Heart right ventricle (tissue), 16 donors: ENCODE measurements around the gene DPYSL3. TPM values are rescaled to one million over a fixed set of nuclear protein-coding genes. Genes with fewer than 3 reads are reported as not detected.

Experiments
- ATAC-seq, 8 donors: fragments of 200-7000 bp; cut with Tn5 transposase; one replicate each; pipeline ENCODE4 v1.9.1; 2020; ENCODE audit warnings: mild to moderate bottlenecking in 8 of 8, moderate library complexity in 8 of 8, moderate number of reproducible peaks in 1 of 8
- DNase-seq, 2 donors: peaks; one replicate each; pipeline ENCODE4 v3.0.0-alpha.2; 2020
- H3K27ac ChIP-seq, 10 donors: fragments of 200-600 bp; sonication (generic) in 2 of 10; one replicate each; pipeline versions ENCODE4 v1.5.0 to v1.8.0; 2020 to 2022; ENCODE audit warnings: mild to moderate bottlenecking in 3 of 10
- H3K27me3 ChIP-seq, 7 donors: fragments of 200-600 bp; one replicate each; pipeline ENCODE4 v1.8.0; 2021 to 2022; ENCODE audit warnings: mild to moderate bottlenecking in 2 of 7
- H3K36me3 ChIP-seq, 9 donors: fragments of 200-600 bp; sonication (generic) in 1 of 9; one replicate each; pipeline versions ENCODE4 v1.5.0 to v1.8.0; 2020 to 2022; ENCODE audit warnings: mild to moderate bottlenecking in 2 of 9
- H3K4me1 ChIP-seq, 9 donors: fragments of 200-600 bp; sonication (generic) in 1 of 9; one replicate each; pipeline versions ENCODE4 v1.5.0 to v1.8.0; 2020 to 2022; ENCODE audit warnings: mild to moderate bottlenecking in 4 of 9
- H3K4me3 ChIP-seq, 10 donors: fragments of 200-600 bp; sonication (generic) in 2 of 10; one replicate each; pipeline versions ENCODE4 v1.5.0 to v1.8.0; 2020 to 2022; ENCODE audit warnings: mild to moderate bottlenecking in 7 of 10, moderate library complexity in 2 of 10
- H3K9me3 ChIP-seq, 11 donors: fragments of 200-600 bp in 10 of 11; sonication (generic) in 2 of 11; one replicate each; pipeline versions ENCODE4 v1.5.0 to v1.8.0; 2013 to 2022; ENCODE audit warnings: mild to moderate bottlenecking in 2 of 11, control low read depth in 1 of 11, moderate library complexity in 1 of 11
- CTCF ChIP-seq, 9 donors: fragments of 200-600 bp; sonication (generic) in 2 of 9; IDR thresholded peaks; one replicate each; pipeline versions ENCODE4 v1.5.0 to v1.8.0; 2021 to 2022; ENCODE audit warnings: antibody characterized with exemption in 9 of 9, mild to moderate bottlenecking in 5 of 9, moderate library complexity in 1 of 9
- WGBS, 2 donors: extraction: QIAGEN DNeasy Blood & Tissue Kit; methylation state at CpG; one replicate each; pipeline ENCODE4 v1.1.7; 2013; ENCODE audit warnings: inconsistent platforms in 1 of 2; 5-methylcytosine and 5-hydroxymethylcytosine counted together
- intact Hi-C, 10 donors: fragments of 100-400 bp; cut with DNase I; formaldehyde crosslinking; loops; one replicate each; pipeline versions ENCODE4 v1.11.1 to v1.14.2; 2022
- polyA plus RNA-seq, 2 donors: library from polyadenylated mRNA; stranded (reverse); fragments of 200-250 nt; gene quantifications; one replicate each; pipeline ENCODE4 v1.2.3, GENCODE V29; 2013
- total RNA-seq, 10 donors: library from RNA; stranded (reverse); fragmentation: NEBNext Ultra II Directional in 3 of 10; extraction: Animal tissue kit (Norgen Biotek cat#: 25700) in 3 of 10; gene quantifications; one replicate each; pipeline versions ENCODE4 v1.2.1 to v1.2.4, GENCODE V29; 2021 to 2023
- donor health status: Arrhythmogenic right ventricular cardiomyopathy.
- donor health status: ischemic (EF 13 %, LVEDD 7.1; RV severe dilation, severe dysfunction).
- donor health status: healthy with polysubstance abuse.
- donor health status: DM: no; HTN: yes; CAD: no.
- donor health status: DM: no; HTN: no; CAD: no.
- donor health status: ischemic (EF 25% LVEDD 6.9; RV normal size, moderate dysfunction).
- donor health status: ischemic (EF 25% LVEDD 5.7; RV mildly dilated, moderate dysfunction).
- donor health status: healthy.
- donor health status: DM: yes; HTN: yes; CAD: no.
- donor health status: Ischemic cardiomyopathy.
- donor health status: ischemic (EF 35%, LVEDD 5.7; RV mildly dilated, moderate dysfunction).
- donor health status: nonischemic (EF 11% LVEDD 7.7; RV severe dilation, severe dysfunction).
- donor health status: DM: yes; HTN: yes; CAD: no.
- donor health status: PGD.
- donor health status: ischemic (EF 29% LVEDD 5.4; RV normal size, mild dysfunction).
- donor health status: nonischemic (EF 23%, LVEDD 6.1; RV moderate dilation, normal function).

The DPYSL3 gene
- total and polyA plus RNA-seq, 12 donors = 15.2 to 27.4 (median 20.3) TPM

GRCh38 chr5:147509041-147509709, 693 bp downstream of the DPYSL3 start:
- H3K36me3 ChIP-seq = no peaks in the 10 kb centered on the region
- peak; percentile 23 to 29 for DNase-seq
- peak; percentile 61 to 85 (median 75) for ATAC-seq
- H3K27ac ChIP-seq = peak overlapping the region; percentile 7 to 96 (median 87)
- H3K4me1 ChIP-seq = peaks cover 0 to 38% (median 7%) of the 10 kb centered on the region in 9 donors
- WGBS, 2 donors = 1% methylated on average over 50 of the region's 50 CpGs
- TF ChIP-seq CTCF (IDR thresholded peaks at IDR 0.05) = no peak
- peaks cover 0 to 34% (median 13%) of the 10 kb centered on the region in 7 donors for H3K27me3 ChIP-seq
- intact Hi-C loops = loop anchor here in 6 of 10 donors (2.0 to 10.0 kb wide), 8 partner anchors 42 to 57 kb away; no protein-coding TSS in a partner anchor
- H3K9me3 ChIP-seq = no peaks in the 10 kb centered on the region
- peak overlapping the region; percentile 50 to 86 (median 74) for H3K4me3 ChIP-seq

GRCh38 chr5:147508711-147509040, 1.2 kb downstream of the DPYSL3 start:
- no peak for TF ChIP-seq CTCF (IDR thresholded peaks at IDR 0.05)
- 22 to 33% methylated on average over 7 of the region's 7 CpGs for WGBS, 2 donors
- Histone ChIP-seq H3K9me3 (no peaks in the 10 kb centered on the region), H3K36me3 (no peaks in the 10 kb centered on the region), H3K27me3 (peaks cover 0 to 34% (median 13%) of the 10 kb centered on the region in 7 donors), H3K4me1 (peaks cover 0 to 43% (median 12%) of the 10 kb centered on the region in 9 donors), H3K4me3 (peak overlapping the region; percentile 50 to 86 (median 74)), H3K27ac (peak overlapping the region; percentile 7 to 96 (median 87))
- ATAC-seq (peak in 1 of 8 donors; percentile 13), DNase-seq (no peak)
- intact Hi-C loops = loop anchor here in 6 of 10 donors (2.0 to 10.0 kb wide), 8 partner anchors 41 to 56 kb away; no protein-coding TSS in a partner anchor

DNA sequence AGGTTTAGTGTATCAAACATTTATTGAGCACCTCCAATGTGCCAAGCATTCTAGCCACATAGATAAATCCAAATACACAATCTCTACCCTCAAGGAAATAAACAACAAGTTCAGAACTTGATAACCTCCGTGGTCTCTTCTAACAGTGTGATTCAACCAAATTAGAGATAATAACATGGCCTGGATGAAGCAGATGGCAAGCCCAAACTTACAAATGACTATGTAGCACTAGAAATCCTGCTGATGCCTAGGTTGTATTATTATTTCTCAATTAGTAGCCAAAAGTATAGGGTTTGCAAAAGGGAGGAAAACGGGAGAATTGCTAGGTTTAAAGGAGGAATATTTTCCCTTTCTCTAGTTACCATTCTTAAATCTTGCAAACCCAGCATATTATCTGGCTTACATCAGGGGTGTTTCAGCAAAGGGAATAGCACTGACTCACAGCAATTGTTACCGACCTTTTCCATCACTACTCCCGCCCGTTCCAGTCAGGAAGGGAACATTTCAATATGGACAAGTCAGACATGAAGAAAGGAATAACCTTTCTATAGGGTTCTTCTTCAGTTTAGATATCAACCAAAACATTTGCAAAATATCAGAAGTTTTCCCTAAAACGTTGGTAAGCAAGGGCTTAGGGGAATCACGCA, 2.3 kb downstream of the DPYSL3 start:
- ATAC-seq = peak in 4 of 8 donors; percentile 39 to 57 (median 48)
- WGBS, 2 donors = 42 to 51% methylated on average over 7 of the region's 7 CpGs
- no peaks in the 10 kb centered on the region for H3K9me3 ChIP-seq

More for the DNA sequence above, 2.3 kb downstream of the DPYSL3 start:
- DNase-seq = no peak
- peaks cover 0 to 34% (median 13%) of the 10 kb centered on the region in 7 donors for H3K27me3 ChIP-seq
- peaks cover 0 to 53% (median 18%) of the 10 kb centered on the region in 9 donors for H3K4me1 ChIP-seq
- H3K36me3 ChIP-seq = no peaks in the 10 kb centered on the region
- intact Hi-C loops = loop anchor here in 6 of 10 donors (2.0 to 10.0 kb wide), 8 partner anchors 40 to 55 kb away; no protein-coding TSS in a partner anchor
- TF ChIP-seq CTCF (IDR thresholded peaks at IDR 0.05) = no peak
- H3K4me3 ChIP-seq = peak overlapping the region in 9 of 10 donors; percentile 6 to 86 (median 75)
- H3K27ac ChIP-seq = peak overlapping the region in 9 of 10 donors; percentile 81 to 96 (median 88)
